Smooth muscle cell (in vitro differentiated cells): ENCODE data around the gene RBM45. TPM values are rescaled to one million over a fixed set of nuclear protein-coding genes. Genes with fewer than 3 reads are reported as not detected.

ENCODE experiments used
- DNase-seq: peaks from one replicate; lab custom pipeline; 2025; ENCODE audit not compliant: unreplicated experiment; lab: John Stamatoyannopoulos, UW
- H2AFZ ChIP-seq: fragments of 200-600 bp; sonication (generic); 2 replicates; pipeline ENCODE4 v1.6.0; 2016; ENCODE audit warnings: antibody characterized with exemption, low read depth, mild to moderate bottlenecking
- H3F3A ChIP-seq: fragments of 200-600 bp; sonication (generic); 2 replicates; pipeline ENCODE4 v1.6.0; 2017; ENCODE audit warnings: antibody characterized with exemption, low read depth
- H3K27ac ChIP-seq: fragments of 200-600 bp; sonication (generic); 2 replicates; pipeline ENCODE4 v1.5.1; 2016; ENCODE audit warnings: low read depth, mild to moderate bottlenecking
- H3K27me3 ChIP-seq: fragments of 200-600 bp; sonication (generic); 2 replicates; pipeline ENCODE4 v1.6.1; 2016; ENCODE audit warnings: low read depth, mild to moderate bottlenecking
- H3K36me3 ChIP-seq: fragments of 200-600 bp; sonication (generic); 2 replicates; pipeline ENCODE4 v1.5.1; 2016; ENCODE audit warnings: low read depth
- H3K4me1 ChIP-seq: fragments of 200-600 bp; sonication (generic); 2 replicates; pipeline ENCODE4 v1.5.1; 2016; ENCODE audit warnings: low read depth
- H3K4me2 ChIP-seq: fragments of 200-600 bp; sonication (generic); 2 replicates; pipeline ENCODE4 v1.6.0; 2016; ENCODE audit warnings: mild to moderate bottlenecking
- H3K4me3 ChIP-seq: fragments of 200-600 bp; sonication (generic); 2 replicates; pipeline ENCODE4 v1.5.1; 2016; ENCODE audit warnings: mild to moderate bottlenecking
- H3K79me2 ChIP-seq: fragments of 200-600 bp; sonication (generic); 2 replicates; pipeline ENCODE4 v1.6.0; 2016; ENCODE audit warnings: low read depth, mild to moderate bottlenecking
- H3K9ac ChIP-seq: fragments of 200-600 bp; sonication (generic); 2 replicates; pipeline ENCODE4 v1.6.0; 2016; ENCODE audit warnings: low read depth
- H3K9me3 ChIP-seq: fragments of 200-600 bp; sonication (generic); replicated peaks from 2 replicates; pipeline ENCODE4 v1.5.1; 2016; ENCODE audit warnings: low read depth
- H4K20me1 ChIP-seq: fragments of 200-600 bp; sonication (generic); 2 replicates; pipeline ENCODE4 v1.6.0; 2016; ENCODE audit warnings: low read depth
- WGBS: methylation state at CpG from one replicate; pipeline ENCODE4 v1.1.7; 2016; ENCODE audit warnings: low lambda C conversion rate; 5-methylcytosine and 5-hydroxymethylcytosine counted together
- polyA plus RNA-seq: library from polyadenylated mRNA; unstranded; fragments of >200 nt; fragmentation: Nextera tagmentation; extraction: Ambion mirVana; gene quantifications from 2 replicates; pipeline ENCODE4 v1.2.1, GENCODE V29; 2016
- total RNA-seq: library from RNA; depleted of rRNA; stranded (reverse); fragments of >200 nt; gene quantifications from 2 replicates; pipeline ENCODE4 v1.2.3, GENCODE V29; 2014
- TF ChIP-seq, protein P1 (sequence below): fragments of 200-600 bp; sonication (generic); IDR thresholded peaks from 2 replicates; pipeline ENCODE4 v1.5.1; 2017; ENCODE audit warnings: borderline replicate concordance, mild to moderate bottlenecking, antibody characterized with exemption; ENCODE audit not compliant: insufficient read depth, poor library complexity, severe bottlenecking

Gene RBM45
- total and polyA plus RNA-seq, 2 experiments from 2014 or later, result 10.2 to 12.5 TPM

DNA sequence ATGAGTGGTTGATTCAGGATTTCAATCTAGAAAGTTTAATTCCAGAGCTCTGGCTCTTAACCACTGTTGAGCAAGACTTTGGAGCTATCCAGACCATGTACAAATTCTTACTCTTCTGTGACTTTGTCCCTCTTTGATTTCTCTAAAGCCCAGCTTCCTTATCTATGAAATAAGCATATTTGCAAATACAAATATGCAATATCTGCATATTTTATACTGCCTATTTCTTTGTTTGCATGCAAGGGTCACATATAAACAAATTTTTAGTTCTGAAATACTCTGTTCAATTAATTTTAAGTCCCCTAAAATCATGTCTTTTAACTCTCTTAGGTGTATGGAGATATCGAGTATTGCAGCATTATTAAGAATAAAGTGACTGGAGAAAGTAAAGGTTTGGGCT is 5.5 kb downstream of the RBM45 start:
- H3K9ac ChIP-seq, result no peak overlapping the region
- H3K4me1 ChIP-seq, result peaks cover 7% of the 10 kb centered on the region
- H4K20me1 ChIP-seq, result no peaks in the 10 kb centered on the region
- no peak for DNase-seq
- no peak overlapping the region for H3K27ac ChIP-seq
- TF ChIP-seq, protein P1, sequence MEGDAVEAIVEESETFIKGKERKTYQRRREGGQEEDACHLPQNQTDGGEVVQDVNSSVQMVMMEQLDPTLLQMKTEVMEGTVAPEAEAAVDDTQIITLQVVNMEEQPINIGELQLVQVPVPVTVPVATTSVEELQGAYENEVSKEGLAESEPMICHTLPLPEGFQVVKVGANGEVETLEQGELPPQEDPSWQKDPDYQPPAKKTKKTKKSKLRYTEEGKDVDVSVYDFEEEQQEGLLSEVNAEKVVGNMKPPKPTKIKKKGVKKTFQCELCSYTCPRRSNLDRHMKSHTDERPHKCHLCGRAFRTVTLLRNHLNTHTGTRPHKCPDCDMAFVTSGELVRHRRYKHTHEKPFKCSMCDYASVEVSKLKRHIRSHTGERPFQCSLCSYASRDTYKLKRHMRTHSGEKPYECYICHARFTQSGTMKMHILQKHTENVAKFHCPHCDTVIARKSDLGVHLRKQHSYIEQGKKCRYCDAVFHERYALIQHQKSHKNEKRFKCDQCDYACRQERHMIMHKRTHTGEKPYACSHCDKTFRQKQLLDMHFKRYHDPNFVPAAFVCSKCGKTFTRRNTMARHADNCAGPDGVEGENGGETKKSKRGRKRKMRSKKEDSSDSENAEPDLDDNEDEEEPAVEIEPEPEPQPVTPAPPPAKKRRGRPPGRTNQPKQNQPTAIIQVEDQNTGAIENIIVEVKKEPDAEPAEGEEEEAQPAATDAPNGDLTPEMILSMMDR, result no peak
- H3K4me2 ChIP-seq, result no peak overlapping the region
- H3K36me3 ChIP-seq, result peaks cover 3% of the 10 kb centered on the region
- H3F3A ChIP-seq, result no peaks in the 10 kb centered on the region
- no peak overlapping the region for H2AFZ ChIP-seq
- H3K27me3 ChIP-seq, result no peaks in the 10 kb centered on the region
- peaks cover 8% of the 10 kb centered on the region for H3K79me2 ChIP-seq
- 94% methylated on average over 1 of the region's 1 CpG for WGBS
- no peak overlapping the region for H3K4me3 ChIP-seq
- no peaks in the 10 kb centered on the region for H3K9me3 ChIP-seq

DNA sequence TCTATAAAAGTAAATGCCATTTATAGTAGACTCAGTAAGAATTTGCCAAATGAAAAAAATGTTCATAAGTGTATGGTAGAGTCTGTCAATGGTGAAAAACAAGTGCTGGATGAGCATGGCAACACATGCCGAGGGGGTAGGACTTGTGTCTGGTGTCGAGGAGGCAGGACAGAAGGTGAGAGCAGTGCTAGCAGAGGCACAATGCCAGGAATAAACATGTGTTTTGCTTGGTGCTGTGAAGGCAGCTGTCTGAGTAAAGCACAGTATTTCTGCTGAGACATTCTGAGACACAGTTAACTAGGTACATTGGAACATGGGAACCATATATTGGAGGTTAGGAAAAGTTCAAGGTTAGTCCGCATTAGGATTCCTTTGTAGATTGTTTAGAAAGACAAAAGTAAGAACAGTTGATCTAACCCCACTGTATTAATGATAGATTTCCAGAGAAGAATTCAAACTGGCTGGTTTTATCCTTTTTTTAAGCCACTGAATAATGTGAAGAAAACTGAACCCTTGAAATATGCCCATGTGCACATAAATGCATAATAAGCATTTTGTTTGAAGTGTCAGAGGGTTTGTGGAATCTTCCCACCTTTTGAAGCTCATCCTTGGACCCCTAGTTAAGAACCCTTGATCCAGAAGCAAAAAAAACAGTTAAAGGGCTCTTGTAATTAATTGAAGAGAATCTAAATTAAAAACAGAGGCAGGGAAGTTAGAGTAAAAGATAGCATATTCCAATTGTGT is 7.1 kb downstream of the RBM45 start:
- Histone ChIP-seq H3F3A (no peaks in the 10 kb centered on the region), H3K27me3 (no peaks in the 10 kb centered on the region), H3K4me1 (no peaks in the 10 kb centered on the region), H3K36me3 (peaks cover 5% of the 10 kb centered on the region), H3K79me2 (no peaks in the 10 kb centered on the region), H3K4me2 (no peak overlapping the region), H3K4me3 (no peak overlapping the region), H2AFZ (no peak overlapping the region), H4K20me1 (no peaks in the 10 kb centered on the region), H3K27ac (no peak overlapping the region), H3K9me3 (no peaks in the 10 kb centered on the region), H3K9ac (no peak overlapping the region)
- 94% methylated on average over 3 of the region's 3 CpGs for WGBS
- TF ChIP-seq, protein P1, result no peak
- no peak for DNase-seq

DNA sequence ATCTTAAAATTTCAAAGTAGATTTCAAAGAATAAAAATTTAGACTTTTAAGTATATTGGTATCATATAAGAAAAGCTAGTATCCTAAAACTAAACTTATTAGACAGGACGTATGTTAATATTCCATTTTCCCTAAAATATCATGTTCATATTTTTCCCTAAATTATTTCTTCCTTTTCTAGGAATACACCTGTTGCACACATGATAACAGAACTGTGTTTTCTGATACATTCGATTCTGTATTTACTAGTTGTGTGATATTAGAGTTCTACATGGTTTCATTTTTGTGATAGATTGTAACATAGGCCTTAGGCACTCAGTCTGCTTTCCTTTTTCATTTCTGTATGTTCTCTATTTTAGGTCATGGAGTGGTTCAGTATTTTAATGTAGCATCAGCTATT is 10.9 kb downstream of the RBM45 start:
- Histone ChIP-seq H2AFZ (no peak overlapping the region), H3K4me3 (no peak overlapping the region), H3K36me3 (peaks cover 7% of the 10 kb centered on the region), H3K4me1 (no peaks in the 10 kb centered on the region), H3K79me2 (no peaks in the 10 kb centered on the region), H3K27me3 (no peaks in the 10 kb centered on the region), H3K27ac (no peak overlapping the region), H3K4me2 (no peak overlapping the region), H4K20me1 (no peaks in the 10 kb centered on the region), H3F3A (no peaks in the 10 kb centered on the region), H3K9me3 (no peaks in the 10 kb centered on the region), H3K9ac (no peak overlapping the region)
- 96% methylated on average over 2 of the region's 2 CpGs for WGBS
- no peak for DNase-seq
- TF ChIP-seq, protein P1, result no peak

DNA sequence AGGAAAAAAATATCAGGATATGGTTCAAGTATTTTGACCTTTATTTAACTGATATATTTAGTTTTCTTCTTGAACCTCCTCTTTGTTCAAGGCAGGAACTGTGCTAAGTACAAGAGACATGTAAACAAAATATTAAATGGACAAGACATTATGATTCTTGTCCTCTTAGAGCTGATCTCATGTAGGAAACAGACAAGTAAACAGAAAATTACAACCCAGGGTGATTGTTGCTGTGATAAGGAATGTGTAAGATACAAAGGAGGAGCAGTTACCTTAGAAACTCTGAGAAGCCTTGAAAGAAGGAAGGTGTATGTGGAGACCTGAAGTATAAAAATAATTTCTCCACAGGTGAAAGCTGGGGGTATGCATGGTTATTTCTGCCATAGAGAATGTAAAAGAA is 12.9 kb downstream of the RBM45 start:
- H2AFZ ChIP-seq, result no peak overlapping the region
- no peaks in the 10 kb centered on the region for H4K20me1 ChIP-seq
- H3K27me3 ChIP-seq, result no peaks in the 10 kb centered on the region
- no peaks in the 10 kb centered on the region for H3K9me3 ChIP-seq
- H3K79me2 ChIP-seq, result no peaks in the 10 kb centered on the region
- DNase-seq, result no peak
- H3K36me3 ChIP-seq, result peaks cover 7% of the 10 kb centered on the region
- TF ChIP-seq, protein P1, result no peak
- no peak overlapping the region for H3K9ac ChIP-seq
- no peaks in the 10 kb centered on the region for H3F3A ChIP-seq
- no peak overlapping the region for H3K4me2 ChIP-seq
- no peak overlapping the region for H3K27ac ChIP-seq
- no peak overlapping the region for H3K4me3 ChIP-seq
- no peaks in the 10 kb centered on the region for H3K4me1 ChIP-seq
